MM.1S (cell line): ENCODE results near the gene PCGF3.
A peak's percentile ranks its signal among the peaks of the same experiment; 100 is the strongest.

Experiments
- DNase-seq: peaks from one replicate; pipeline ENCODE4 v3.0.0-alpha.2; 2015
- H2AFZ ChIP-seq: fragments of 300-600 bp; sonication (generic); 2 replicates; pipeline ENCODE4 v1.6.0; 2016; ENCODE audit warnings: antibody characterized with exemption, low read length
- H3F3A ChIP-seq: fragments of 300-600 bp; sonication (generic); 2 replicates; pipeline ENCODE4 v1.6.1; 2016; ENCODE audit warnings: mild to moderate bottlenecking, antibody characterized with exemption, low read length, moderate library complexity, mixed read lengths; ENCODE audit not compliant: insufficient read depth
- H3K27ac ChIP-seq: fragments of 300-600 bp; sonication (generic); 2 replicates; pipeline ENCODE4 v1.5.1; 2016; ENCODE audit warnings: mild to moderate bottlenecking, low read length
- H3K27me3 ChIP-seq: fragments of 300-600 bp; sonication (generic); replicated peaks from 2 replicates; pipeline ENCODE4 v1.6.0; 2016; ENCODE audit warnings: low read length; ENCODE audit not compliant: insufficient read depth
- H3K36me3 ChIP-seq: fragments of 300-600 bp; sonication (generic); replicated peaks from 2 replicates; pipeline ENCODE4 v1.6.1; 2016; ENCODE audit warnings: mild to moderate bottlenecking, low read length, mixed read lengths; ENCODE audit not compliant: insufficient read depth
- H3K4me1 ChIP-seq: fragments of 300-600 bp; sonication (generic); 2 replicates; pipeline ENCODE4 v1.6.1; 2016; ENCODE audit warnings: low read length, mixed read lengths
- H3K4me2 ChIP-seq: fragments of 300-600 bp; sonication (generic); 2 replicates; pipeline ENCODE4 v1.6.0; 2016; ENCODE audit warnings: low read depth, low read length
- H3K4me3 ChIP-seq: fragments of 300-600 bp; sonication (generic); 2 replicates; pipeline ENCODE4 v1.5.1; 2016; ENCODE audit warnings: low read length, mixed read lengths
- H3K79me2 ChIP-seq: fragments of 300-600 bp; sonication (generic); 2 replicates; pipeline ENCODE4 v1.6.1; 2016; ENCODE audit warnings: mixed run types, low read length, mixed read lengths
- H3K9ac ChIP-seq: fragments of 300-600 bp; sonication (generic); 2 replicates; pipeline ENCODE4 v1.6.1; 2016; ENCODE audit warnings: low read length, mixed read lengths
- H3K9me2 ChIP-seq: fragments of 300-600 bp; sonication (generic); replicated peaks from 2 replicates; pipeline ENCODE4 v1.6.1; 2016; ENCODE audit warnings: mild to moderate bottlenecking, low read length, mixed read lengths; ENCODE audit not compliant: insufficient read depth
- H3K9me3 ChIP-seq: fragments of 300-600 bp; sonication (generic); replicated peaks from 2 replicates; pipeline ENCODE4 v1.6.1; 2016; ENCODE audit warnings: mild to moderate bottlenecking, low read length, mixed read lengths; ENCODE audit not compliant: insufficient read depth
- H4K20me1 ChIP-seq: fragments of 300-600 bp; sonication (generic); 2 replicates; pipeline ENCODE4 v1.6.1; 2016; ENCODE audit warnings: mild to moderate bottlenecking, low read length, moderate library complexity, mixed read lengths; ENCODE audit not compliant: insufficient read depth
- CTCF ChIP-seq: fragments of 300-600 bp; sonication (generic); IDR thresholded peaks from 2 replicates; pipeline ENCODE4 v1.5.1; 2016; ENCODE audit warnings: antibody characterized with exemption, low read length, mixed read lengths
- EZH2 ChIP-seq: fragments of 300-600 bp; sonication (generic); optimal IDR thresholded peaks from 2 replicates; pipeline ENCODE3; 2017; ENCODE audit warnings: low read depth, mild to moderate bottlenecking, antibody characterized with exemption, low read length, mixed read lengths
- EZH2phosphoT487 ChIP-seq: fragments of 300-600 bp; sonication (generic); IDR thresholded peaks from 2 replicates; pipeline ENCODE4 v1.6.1; 2018; ENCODE audit warnings: antibody characterized with exemption, low read length

PCGF3 gene

GRCh38 chr4:742096-742741 is 36.6 kb downstream of the PCGF3 start:
- Histone ChIP-seq H2AFZ (no peak overlapping the region), H3K4me3 (no peak overlapping the region), H3K27ac (no peak overlapping the region), H4K20me1 (no peaks in the 10 kb centered on the region), H3K9me2 (no peaks in the 10 kb centered on the region), H3K9me3 (no peaks in the 10 kb centered on the region), H3K36me3 (no peaks in the 10 kb centered on the region), H3K27me3 (no peaks in the 10 kb centered on the region), H3K4me2 (no peak overlapping the region), H3K4me1 (no peaks in the 10 kb centered on the region), H3K9ac (no peak overlapping the region), H3F3A (no peaks in the 10 kb centered on the region), H3K79me2 (no peaks in the 10 kb centered on the region)
- TF ChIP-seq EZH2phosphoT487: no peak
- TF ChIP-seq CTCF: no peak
- TF ChIP-seq EZH2: no peak
- no peak for DNase-seq

- no peak overlapping the region for H2AFZ ChIP-seq
- H3K9ac ChIP-seq: no peak overlapping the region
- H3K79me2 ChIP-seq: no peaks in the 10 kb centered on the region
- DNase-seq: peak; percentile 36
- H3K4me3 ChIP-seq: no peak overlapping the region
- H3K4me2 ChIP-seq: no peak overlapping the region
- no peaks in the 10 kb centered on the region for H3F3A ChIP-seq
- no peaks in the 10 kb centered on the region for H3K9me3 ChIP-seq
- H3K27me3 ChIP-seq: no peaks in the 10 kb centered on the region
- no peaks in the 10 kb centered on the region for H3K4me1 ChIP-seq
- no peak overlapping the region for H3K27ac ChIP-seq
- H3K36me3 ChIP-seq: no peaks in the 10 kb centered on the region
- H3K9me2 ChIP-seq: no peaks in the 10 kb centered on the region
- H4K20me1 ChIP-seq: no peaks in the 10 kb centered on the region
- TF ChIP-seq CTCF (peak; percentile 54), EZH2 (no peak)
Measured at GRCh38 chr4:742742-743311, 37.2 kb downstream of the PCGF3 start.

GRCh38 chr4:743463-744211 is 38.0 kb downstream of the PCGF3 start:
- Histone ChIP-seq H4K20me1 (no peaks in the 10 kb centered on the region), H3K27ac (no peak overlapping the region)

More at GRCh38 chr4:743463-744211, 38.0 kb downstream of the PCGF3 start:
- H3K36me3 ChIP-seq: no peaks in the 10 kb centered on the region
- H3K4me2 ChIP-seq: no peak overlapping the region
- H3K9me3 ChIP-seq: no peaks in the 10 kb centered on the region
- H3K9me2 ChIP-seq: no peaks in the 10 kb centered on the region
- H3K4me3 ChIP-seq: no peak overlapping the region
- no peaks in the 10 kb centered on the region for H3K4me1 ChIP-seq
- TF ChIP-seq CTCF (no peak), EZH2 (no peak), EZH2phosphoT487 (no peak)
- no peak overlapping the region for H3K9ac ChIP-seq
- no peaks in the 10 kb centered on the region for H3K79me2 ChIP-seq
- DNase-seq: no peak
- H3F3A ChIP-seq: no peaks in the 10 kb centered on the region
- H2AFZ ChIP-seq: no peak overlapping the region
- no peaks in the 10 kb centered on the region for H3K27me3 ChIP-seq
